IMR-90 (cell line): Measurements from ENCODE around the gene MMP3. TPM values are rescaled to one million over a fixed set of nuclear protein-coding genes. Genes with fewer than 3 reads are reported as not detected.

Experiments used
- ATAC-seq: fragments of 200-7000 bp; cut with Tn5 transposase; 2 replicates; pipeline ENCODE4 v1.9.1; 2020; ENCODE audit warnings: low read depth, mild to moderate bottlenecking, moderate library complexity
- BruUV-seq: library from RNA; stranded (reverse); fragments of 400-500 nt; replicated peaks from 2 replicates; lab custom pipeline; 2021; lab: Mats Ljungman, UMichigan
- CTCF ChIA-PET: fragments of 300-600 bp; formaldehyde crosslinking; extraction: SDS; loops from one replicate; lab custom pipeline; 2021; ENCODE audit warnings: antibody characterized with exemption; lab: Yijun Ruan, JAX
- POLR2A ChIA-PET: fragments of 300-600 bp; sonication (Branson Sonifier 250); formaldehyde crosslinking; loops from one replicate; lab custom pipeline; 2022; ENCODE audit warnings: antibody characterized with exemption; ENCODE audit not compliant: unreplicated experiment; lab: Charles Lee
- DNase-seq: peaks from one replicate; pipeline ENCODE4 v3.0.0; 2013
- H2AFZ ChIP-seq: replicated peaks from 2 replicates; pipeline ENCODE3; 2013; ENCODE audit warnings: low read length, mild to moderate bottlenecking; ENCODE audit not compliant: poor library complexity
- H2AK5ac ChIP-seq: 2 replicates; pipeline ENCODE4 v1.6.1; 2013; ENCODE audit warnings: low read depth, low read length, inconsistent platforms
- H2AK9ac ChIP-seq: replicated peaks from 2 replicates; pipeline ENCODE3; 2013; ENCODE audit warnings: mild to moderate bottlenecking, low read depth, low read length, moderate library complexity; ENCODE audit not compliant: poor library complexity
- H2BK120ac ChIP-seq: 2 replicates; pipeline ENCODE4 v1.6.1; 2013; ENCODE audit warnings: low read depth, low read length, inconsistent platforms
- H2BK15ac ChIP-seq: 3 replicates; pipeline ENCODE4 v1.6.1; 2013; ENCODE audit warnings: low read depth, low read length, inconsistent platforms
- H2BK20ac ChIP-seq: 2 replicates; pipeline ENCODE4 v1.6.1; 2013; ENCODE audit warnings: low read depth, mild to moderate bottlenecking, inconsistent platforms, low read length, moderate library complexity
- H2BK5ac ChIP-seq: 2 replicates; pipeline ENCODE4 v1.6.1; 2013; ENCODE audit warnings: mild to moderate bottlenecking, low read depth, low read length, inconsistent platforms; ENCODE audit not compliant: poor library complexity, severe bottlenecking
- H3K14ac ChIP-seq: replicated peaks from 2 replicates; pipeline ENCODE4 v1.6.1; 2013; ENCODE audit warnings: low read depth, low read length, inconsistent platforms
- H3K18ac ChIP-seq: 2 replicates; pipeline ENCODE4 v1.6.1; 2013; ENCODE audit warnings: low read depth, low read length, control low read depth
- H3K23ac ChIP-seq: 2 replicates; pipeline ENCODE4 v1.6.1; 2013; ENCODE audit warnings: low read depth, low read length, inconsistent platforms
- H3K27ac ChIP-seq: 2 replicates; pipeline ENCODE4 v1.5.1; 2013; ENCODE audit warnings: mild to moderate bottlenecking, control low read depth, low read length; ENCODE audit not compliant: insufficient read depth
- H3K27me3 ChIP-seq: 2 replicates; pipeline ENCODE4 v1.6.1; 2013; ENCODE audit warnings: low read length; ENCODE audit not compliant: control insufficient read depth, insufficient read depth
- H3K36me3 ChIP-seq: 2 replicates; pipeline ENCODE4 v1.6.1; 2013; ENCODE audit warnings: low read length, mixed read lengths; ENCODE audit not compliant: control insufficient read depth, insufficient read depth
- H3K4ac ChIP-seq: 2 replicates; pipeline ENCODE4 v1.6.1; 2013; ENCODE audit warnings: low read depth, low read length, inconsistent platforms
- H3K4me1 ChIP-seq: 2 replicates; pipeline ENCODE4 v1.6.1; 2013; ENCODE audit warnings: low read length, mixed read lengths; ENCODE audit not compliant: control insufficient read depth, insufficient read depth
- H3K4me2 ChIP-seq: 2 replicates; pipeline ENCODE4 v1.6.1; 2013; ENCODE audit warnings: low read depth, mild to moderate bottlenecking, control low read depth, low read length, moderate library complexity
- H3K4me3 ChIP-seq: 2 replicates; pipeline ENCODE4 v1.5.1; 2013; ENCODE audit warnings: low read depth, mild to moderate bottlenecking, control low read depth, low read length, moderate library complexity; ENCODE audit not compliant: insufficient read depth
- H3K56ac ChIP-seq: 2 replicates; pipeline ENCODE4 v1.6.1; 2013; ENCODE audit warnings: low read length, inconsistent platforms; ENCODE audit not compliant: insufficient read depth; ENCODE audit errors: extremely low read depth
- H3K79me1 ChIP-seq, 2 experiments: 2 replicates each; pipeline ENCODE4 v1.6.1; 2013; ENCODE audit warnings: low read length in 2 of 2, inconsistent platforms in 1 of 2, low read depth in 1 of 2
- H3K9ac ChIP-seq: 2 replicates; pipeline ENCODE4 v1.6.1; 2013; ENCODE audit warnings: low read depth, low read length, control low read depth
- H3K9me1 ChIP-seq: 2 replicates; pipeline ENCODE4 v1.6.1; 2013; ENCODE audit warnings: low read length, inconsistent platforms; ENCODE audit not compliant: insufficient read depth
- H3K9me3 ChIP-seq: 2 replicates; pipeline ENCODE4 v1.6.1; 2013; ENCODE audit warnings: low read length; ENCODE audit not compliant: control insufficient read depth, insufficient read depth
- H4K20me1 ChIP-seq: 2 replicates; pipeline ENCODE4 v1.6.1; 2013; ENCODE audit warnings: low read length, inconsistent platforms; ENCODE audit not compliant: insufficient read depth
- H4K5ac ChIP-seq: 2 replicates; pipeline ENCODE4 v1.6.1; 2013; ENCODE audit warnings: mild to moderate bottlenecking, low read depth, low read length, control low read depth
- H4K8ac ChIP-seq, 2 experiments: 2 replicates each; pipeline ENCODE4 v1.6.1; 2013; ENCODE audit warnings: low read depth in 2 of 2, low read length in 2 of 2, control low read depth in 1 of 2, inconsistent platforms in 1 of 2
- H4K91ac ChIP-seq: 2 replicates; pipeline ENCODE4 v1.6.1; 2013; ENCODE audit warnings: low read depth, low read length, inconsistent platforms; ENCODE audit not compliant: insufficient read depth
- BHLHE40 ChIP-seq: fragments of 150-350 bp; IDR thresholded peaks from 2 replicates; pipeline ENCODE4 v1.6.1; 2016; ENCODE audit warnings: mild to moderate bottlenecking, low read depth, low read length
- CTCF ChIP-seq: conservative IDR thresholded peaks from 2 replicates; pipeline ENCODE4 v1.5.1; 2012; ENCODE audit warnings: mild to moderate bottlenecking, low read depth, low read length, improper control_type of control experiment
- WGBS, 2 experiments: methylation state at CpG; one replicate each; pipeline versions ENCODE4 v1.1.5 to v1.1.7; 2013; ENCODE audit warnings: missing lambda C conversion rate in 2 of 2; ENCODE audit not compliant: insufficient read length in 1 of 2; ENCODE audit errors: extremely low coverage in 2 of 2; 5-methylcytosine and 5-hydroxymethylcytosine counted together
- dilution Hi-C: fragments of 300-500 bp; cut with HindIII; formaldehyde crosslinking; loops from one replicate; pipeline ENCODE4 v1.14.3; 2018; ENCODE audit warnings: low sequenced_read_pairs; ENCODE audit not compliant: unreplicated experiment
- in situ Hi-C: fragments of 300-500 bp; cut with MboI; formaldehyde crosslinking; loops from 3 replicates; pipeline ENCODE4 v1.14.3; 2019; ENCODE audit warnings: low sequenced_read_pairs, inconsistent platforms, mixed read lengths
- intact Hi-C: fragments of 100-400 bp; cut with micrococcal nuclease; formaldehyde crosslinking; loops from 2 replicates; pipeline ENCODE4 v1.10.0; 2022
- polyA plus RNA-seq, 3 experiments: library from polyadenylated mRNA; depleted of rRNA; stranded (reverse); fragments of >200 nt; gene quantifications; 2 replicates each; pipeline ENCODE4 v1.2.3, GENCODE V29; 2012; ENCODE audit warnings: low replicate concordance in 1 of 3
- total RNA-seq: library from RNA; depleted of rRNA; stranded (reverse); fragments of >200 nt; gene quantifications from 2 replicates; pipeline ENCODE4 v1.2.3, GENCODE V29; 2012

The MMP3 gene
- total and polyA plus RNA-seq, 2 of the 4 experiments (the other 2 are of a cell fraction), result under 0.01 to 0.39 TPM

GRCh38 chr11:102807921-102808320, 35.5 kb downstream of the MMP3 start:
- Histone ChIP-seq H3K27ac (no peak overlapping the region), H2BK5ac (no peak overlapping the region), H3K9me3 (no peaks in the 10 kb centered on the region), H4K8ac (no peak overlapping the region), H3K14ac (no peak overlapping the region), H3K4me3 (no peak overlapping the region), H2AFZ (peak overlapping the region; percentile 4), H3K4ac (no peak overlapping the region), H2BK120ac (no peak overlapping the region), H4K91ac (no peak overlapping the region), H3K4me1 (no peaks in the 10 kb centered on the region), H4K5ac (no peak overlapping the region), H3K9me1 (no peaks in the 10 kb centered on the region), H3K56ac (no peak overlapping the region), H2BK20ac (no peak overlapping the region), H3K36me3 (no peaks in the 10 kb centered on the region), H4K20me1 (no peaks in the 10 kb centered on the region), H3K27me3 (no peaks in the 10 kb centered on the region), H3K18ac (no peak overlapping the region), H2BK15ac (no peak overlapping the region), H3K23ac (no peak overlapping the region), H3K9ac (no peak overlapping the region), H2AK5ac (no peak overlapping the region), H2AK9ac (no peak overlapping the region), H3K4me2 (no peak overlapping the region), H3K79me1 (no peaks in the 10 kb centered on the region)
- in situ Hi-C loops, result no loop called here
- no TSS peak for BruUV-seq
- TF ChIP-seq CTCF (peak; percentile 33; the same call in 1 of the 2 replicates), BHLHE40 (no peak)
- peak; percentile 48; the same call in 1 of the 2 replicates for ATAC-seq
- POLR2A ChIA-PET, result no interaction called here
- CTCF ChIA-PET, result no interaction called here
- DNase-seq, result peak; percentile 19
- no CpG with 5 or more reads among the region's 19 CpGs for WGBS, 2 experiments
- dilution Hi-C loops, result no loop called here
- intact Hi-C loops, result no loop called here
